ENCODE data around the gene SLC39A12.

SLC39A12 gene

DNA sequence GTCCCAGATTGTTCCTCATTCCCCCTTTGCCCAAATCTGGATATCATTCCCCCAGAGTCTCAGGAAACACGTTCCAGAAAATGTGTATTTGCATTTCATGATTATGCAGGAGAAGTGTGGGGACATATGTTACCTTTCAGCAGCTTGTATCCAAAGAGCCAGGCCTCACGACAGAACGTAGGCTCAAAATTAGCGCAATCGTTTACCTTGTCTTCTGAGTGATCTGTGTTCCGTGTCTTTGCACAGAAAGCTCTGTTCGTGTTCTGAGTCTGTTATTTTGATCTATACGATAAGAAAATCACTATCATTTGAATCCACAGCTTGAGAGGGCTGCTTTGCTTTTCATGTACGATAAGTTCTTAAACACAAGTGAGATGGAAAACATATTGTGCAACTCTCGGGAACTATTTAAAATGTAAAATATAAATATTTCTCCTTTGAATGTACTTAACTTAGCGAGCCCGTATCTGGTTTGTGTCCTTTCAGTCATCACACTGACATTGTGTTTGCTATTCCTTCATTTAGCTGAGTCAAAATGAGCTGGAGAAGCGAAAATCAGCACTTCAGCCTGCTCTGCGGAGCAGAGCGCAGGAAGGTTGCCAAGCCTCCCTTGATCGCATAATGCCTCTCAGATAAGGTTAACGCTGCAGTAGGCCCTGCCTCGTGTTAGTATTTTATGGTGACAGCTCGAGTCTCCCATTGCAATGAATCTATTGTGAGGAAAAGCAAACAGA is 108.3 kb downstream of the SLC39A12 start:
- DNase-seq (ENCODE audit: low read depth) = no peak

DNA sequence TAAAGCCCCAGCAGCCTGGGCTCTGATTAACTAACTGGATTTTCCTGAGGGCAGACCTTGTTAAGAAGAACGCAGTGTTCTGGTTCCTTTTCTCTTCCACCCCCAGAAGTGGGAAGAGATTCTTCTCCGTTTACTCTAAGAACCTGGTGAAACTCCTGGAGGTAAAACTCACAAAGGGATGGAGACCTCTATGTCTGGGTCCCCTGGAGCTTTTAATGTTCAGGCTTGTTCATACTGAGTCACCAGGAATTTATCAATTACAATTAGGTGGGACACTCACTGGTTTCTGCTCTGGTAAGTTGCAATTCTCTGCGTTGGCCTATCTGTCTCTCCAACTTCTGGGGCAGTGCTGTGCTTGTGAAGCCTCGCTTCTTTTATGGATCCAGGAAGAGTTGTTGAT is 115.2 kb downstream of the SLC39A12 start:
- no peak for DNase-seq (ENCODE audit: low read depth)

DNA sequence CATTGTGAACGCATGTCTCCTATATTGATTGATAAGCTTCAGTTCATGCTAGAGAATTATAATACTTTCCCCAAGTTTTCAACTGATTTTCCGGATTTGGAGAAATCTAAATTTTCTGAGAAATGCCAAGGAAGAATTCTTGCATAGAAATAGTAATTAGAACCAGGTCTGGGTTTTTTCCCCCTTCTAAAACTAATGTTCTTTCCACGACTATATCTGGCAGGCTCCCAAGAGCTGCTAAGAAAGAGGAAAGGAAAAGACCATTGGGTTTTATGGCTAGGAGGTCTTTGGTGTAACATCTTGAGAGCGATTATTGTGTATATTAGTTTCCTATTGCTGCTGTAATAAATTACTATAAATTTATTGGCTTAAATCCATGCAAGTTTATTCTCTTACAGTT is 116.7 kb downstream of the SLC39A12 start:
- no peak for DNase-seq (ENCODE audit: low read depth)

DNA sequence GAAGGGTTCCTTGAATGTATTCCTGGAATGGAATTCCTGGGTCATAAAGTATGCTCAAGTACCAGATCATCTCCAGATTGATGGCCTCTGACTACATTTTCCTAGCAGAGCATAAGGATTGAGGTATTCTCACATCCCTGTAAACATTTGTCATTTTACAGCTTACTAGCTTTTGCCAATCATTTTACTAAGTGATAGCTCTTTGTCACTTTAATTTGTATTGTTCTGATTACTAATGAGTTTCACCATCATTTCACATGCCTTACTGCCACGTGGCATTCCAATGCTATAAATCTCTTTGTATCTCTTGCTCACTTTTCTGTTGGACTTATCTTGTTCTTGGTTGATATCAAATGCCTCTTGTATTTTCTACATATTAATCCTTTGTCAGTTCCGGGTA is 119.9 kb downstream of the SLC39A12 start:
- no peak for DNase-seq (ENCODE audit: low read depth)

DNA sequence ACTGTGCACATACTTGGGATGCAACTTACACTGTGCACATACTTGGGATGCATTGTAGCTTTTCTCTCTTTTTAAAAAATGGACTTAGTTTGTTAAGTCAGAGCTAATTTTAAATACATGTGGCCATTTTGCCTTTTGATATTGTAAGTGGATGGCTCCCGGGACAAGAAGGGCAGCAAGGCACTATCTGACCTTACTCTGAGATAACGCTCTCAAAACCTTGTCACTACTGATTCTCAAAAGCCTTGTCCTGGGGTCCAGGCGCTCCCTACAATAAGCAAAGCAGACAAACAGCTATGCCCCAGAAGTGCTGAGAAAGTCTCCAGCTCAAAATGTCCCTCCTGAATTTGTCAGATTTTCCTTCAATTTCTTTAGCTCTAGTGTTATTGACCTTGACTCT is 121.6 kb downstream of the SLC39A12 start:
- DNase-seq (ENCODE audit: low read depth) = no peak

DNA sequence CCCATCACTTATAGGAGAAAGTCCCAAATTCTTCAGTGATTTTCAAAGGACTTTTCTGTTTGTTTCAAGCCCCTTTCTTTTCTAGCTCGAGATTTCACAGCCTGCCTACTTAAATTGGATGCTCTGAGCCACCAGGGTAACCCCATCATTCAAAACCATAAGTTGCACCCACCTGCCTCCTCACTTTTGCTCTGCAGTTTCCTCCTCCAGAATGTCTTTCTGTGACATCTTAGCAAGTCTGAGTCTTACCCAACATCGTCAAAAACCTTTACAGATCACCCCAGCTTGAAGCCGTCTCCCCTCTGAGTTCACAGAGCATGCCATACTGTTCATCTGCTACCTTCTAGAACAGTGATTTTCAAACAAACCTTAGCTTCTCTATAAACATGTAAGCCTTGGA is 124.2 kb downstream of the SLC39A12 start:
- no peak for DNase-seq (ENCODE audit: low read depth)

DNA sequence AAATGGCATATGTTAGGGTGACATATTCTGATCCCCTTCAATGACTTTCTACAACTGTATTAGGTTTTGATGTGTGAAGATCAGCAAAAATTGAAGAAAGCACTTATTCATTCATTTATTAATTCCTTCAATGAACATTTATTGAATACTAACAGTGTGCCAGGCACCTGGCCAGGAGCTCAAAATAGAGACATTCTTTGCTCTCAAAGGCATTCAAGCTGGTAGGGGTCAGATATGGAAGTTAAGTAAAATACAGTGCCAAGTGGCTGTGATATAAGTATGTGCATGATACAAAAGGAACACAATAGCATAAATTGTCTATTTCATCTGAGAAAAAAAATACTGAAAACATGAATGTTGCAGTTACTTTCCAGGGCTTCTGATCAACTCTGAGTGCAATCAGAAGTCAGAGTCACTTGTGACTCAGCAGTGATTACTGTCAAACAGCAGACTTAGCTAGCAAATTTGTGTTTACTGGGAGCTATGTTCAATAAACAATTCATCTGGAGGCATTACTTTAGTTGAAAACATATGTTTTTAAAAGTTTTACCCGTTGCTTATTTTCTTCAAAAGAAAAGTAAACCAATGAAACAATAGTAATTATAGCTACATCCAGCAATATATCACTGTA is 128.1 kb downstream of the SLC39A12 start:
- DNase-seq (ENCODE audit: low read depth) = no peak

DNA sequence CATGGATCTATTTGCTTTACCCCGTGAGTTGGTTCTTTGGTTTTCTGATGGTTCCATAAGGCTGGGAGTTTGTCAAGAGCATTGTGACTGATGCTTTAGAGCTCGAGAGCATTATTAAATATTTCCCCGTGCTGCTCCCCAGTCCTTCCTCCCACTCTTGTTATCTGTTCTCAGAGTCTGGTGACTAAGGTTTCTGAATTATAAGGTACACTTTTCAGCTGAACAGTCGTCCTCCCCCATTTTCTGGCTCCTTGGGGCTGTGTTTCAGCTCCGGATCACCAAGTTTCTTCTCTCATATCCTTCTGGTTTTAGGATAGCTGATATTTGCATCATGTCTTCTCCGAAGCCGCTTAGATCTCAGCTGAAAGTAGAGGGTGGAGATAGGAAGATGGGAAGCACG is 130.7 kb downstream of the SLC39A12 start:
- no peak for DNase-seq (ENCODE audit: low read depth)

DNA sequence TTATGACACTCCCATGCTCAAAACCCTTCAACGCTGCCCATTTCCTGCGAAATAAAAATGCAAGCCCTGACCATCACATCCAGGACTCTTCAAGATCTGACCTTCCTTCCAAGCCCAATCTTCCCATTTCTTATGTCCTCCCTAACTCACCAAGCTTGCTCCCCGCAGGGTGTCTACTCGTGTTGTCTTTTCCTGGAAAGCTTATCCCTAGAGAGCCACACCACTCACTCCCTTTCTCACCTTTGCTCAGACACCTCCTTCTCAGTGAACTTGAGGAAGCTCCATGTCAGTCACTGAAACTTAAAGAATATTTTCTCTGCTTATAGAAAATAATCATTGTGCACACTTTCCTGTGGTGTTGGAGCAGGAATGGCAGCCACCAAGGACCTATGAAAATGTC is 134.1 kb downstream of the SLC39A12 start:
- no peak for DNase-seq (ENCODE audit: low read depth)

DNA sequence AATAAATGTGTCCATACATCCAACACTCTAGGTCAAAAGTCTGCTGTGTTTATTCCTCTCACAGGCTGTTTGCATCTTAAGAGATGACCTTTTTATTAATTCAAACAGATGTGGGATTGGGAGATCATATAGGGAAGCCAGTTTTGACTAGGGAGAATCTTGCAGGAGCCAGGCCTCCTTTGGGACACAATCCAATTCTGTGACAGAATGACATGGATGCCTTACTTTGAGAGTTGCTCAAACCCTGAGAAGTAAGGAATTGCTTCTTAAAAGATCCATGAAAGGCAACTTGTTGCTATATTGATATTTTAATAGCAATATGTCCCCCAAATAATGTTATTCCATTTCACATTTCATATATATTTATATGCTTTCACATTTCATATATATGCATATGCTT is 135.0 kb downstream of the SLC39A12 start:
- DNase-seq (ENCODE audit: low read depth) = no peak

DNA sequence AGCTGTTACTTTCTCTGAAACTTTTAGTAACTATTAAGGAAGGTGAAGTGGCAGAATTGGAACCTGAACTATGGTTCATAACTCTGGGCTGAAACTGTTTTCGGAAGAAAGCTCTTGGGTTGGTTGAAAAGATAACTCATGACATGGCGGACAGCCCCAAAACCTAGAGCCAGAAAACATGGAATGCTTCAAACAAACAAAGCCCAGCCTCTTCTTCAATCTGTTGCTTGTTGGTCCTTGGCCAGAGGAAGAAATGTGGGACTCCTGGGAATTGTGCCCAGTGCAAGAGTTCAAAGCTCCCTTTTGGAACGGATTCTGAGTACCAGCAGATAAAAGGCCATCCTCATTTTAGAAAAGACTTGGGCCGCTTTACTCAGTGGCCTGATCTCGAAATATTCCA is 135.6 kb downstream of the SLC39A12 start:
- no peak for DNase-seq (ENCODE audit: low read depth)

All from stimulated activated CD8-positive, alpha-beta memory T cell treated with anti-CD3 and anti-CD28 coated beads, Interleukin-7, amount 100 ng/mL, for 24 hours (primary cell).